GM18526 (cell line): ENCODE measurements around the gene SLC29A3.

Experiments used
- POLR2A ChIP-seq: IDR thresholded peaks from 3 replicates; pipeline ENCODE4 v1.6.1; 2011; ENCODE audit not compliant: insufficient read length; ENCODE audit errors: extremely low read depth

The SLC29A3 gene

GRCh38 chr10:71343392-71343773, 24.3 kb downstream of the SLC29A3 start:
- no peak for TF ChIP-seq POLR2A

DNA sequence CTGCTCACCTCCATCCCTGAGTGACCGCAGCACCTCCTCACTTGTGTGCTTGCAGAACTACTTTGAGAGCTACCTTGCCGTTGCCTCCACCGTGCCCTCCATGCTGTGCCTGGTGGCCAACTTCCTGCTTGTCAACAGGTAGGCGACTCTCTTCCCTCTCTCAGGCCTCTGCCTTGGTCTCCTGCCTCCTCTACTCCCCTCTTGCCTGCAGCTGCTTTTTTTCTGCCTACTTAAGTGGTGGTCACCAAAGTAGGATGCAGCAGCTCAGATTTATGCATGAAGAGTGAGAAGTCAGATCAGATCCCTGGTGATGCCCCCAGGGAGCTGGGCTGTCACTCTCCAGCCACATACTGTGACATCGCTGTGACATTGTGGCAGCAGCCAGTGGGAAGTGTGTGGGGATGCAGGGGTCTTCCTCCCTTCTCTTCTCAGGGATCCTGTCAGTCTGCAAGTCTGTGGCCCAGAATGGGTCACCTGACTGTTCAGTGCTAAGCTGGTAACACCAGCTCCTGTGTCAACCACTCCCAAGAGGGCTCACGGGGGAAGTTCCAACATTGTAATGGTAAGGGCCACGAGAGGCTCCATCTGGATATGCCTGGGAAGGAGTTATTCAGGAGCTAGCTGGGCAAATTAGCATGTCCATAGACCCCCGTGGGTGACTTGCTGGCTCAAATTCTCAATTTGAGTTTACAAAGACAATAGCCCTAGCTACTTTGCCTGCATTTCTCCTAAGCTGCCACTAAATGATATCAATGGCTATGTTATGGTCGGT, 25.3 kb downstream of the SLC29A3 start:
- TF ChIP-seq POLR2A = no peak

GRCh38 chr10:71344993-71345480, 26.0 kb downstream of the SLC29A3 start:
- no peak for TF ChIP-seq POLR2A

DNA sequence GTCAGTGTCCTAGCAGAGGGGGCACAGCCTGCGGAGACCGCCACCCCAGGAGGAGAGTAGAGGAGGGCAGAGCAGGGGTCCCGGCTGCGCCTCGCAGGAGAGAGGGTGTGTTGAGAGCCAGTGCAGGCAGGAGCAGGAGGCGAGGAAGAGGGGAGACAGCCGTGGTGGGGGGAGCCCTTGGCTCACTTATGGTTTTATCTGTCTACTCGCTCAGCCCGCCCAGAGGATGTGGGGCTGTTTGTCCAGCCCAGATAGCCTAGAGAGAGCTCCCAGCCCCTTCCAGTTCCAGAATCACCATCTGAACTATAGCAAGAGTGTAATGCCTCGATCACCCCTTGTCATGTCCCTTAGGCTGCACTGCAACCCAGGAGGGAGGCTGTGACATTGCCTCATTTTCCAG, 26.6 kb downstream of the SLC29A3 start:
- no peak for TF ChIP-seq POLR2A

GRCh38 chr10:71346731-71347130, 27.7 kb downstream of the SLC29A3 start:
- no peak for TF ChIP-seq POLR2A

DNA sequence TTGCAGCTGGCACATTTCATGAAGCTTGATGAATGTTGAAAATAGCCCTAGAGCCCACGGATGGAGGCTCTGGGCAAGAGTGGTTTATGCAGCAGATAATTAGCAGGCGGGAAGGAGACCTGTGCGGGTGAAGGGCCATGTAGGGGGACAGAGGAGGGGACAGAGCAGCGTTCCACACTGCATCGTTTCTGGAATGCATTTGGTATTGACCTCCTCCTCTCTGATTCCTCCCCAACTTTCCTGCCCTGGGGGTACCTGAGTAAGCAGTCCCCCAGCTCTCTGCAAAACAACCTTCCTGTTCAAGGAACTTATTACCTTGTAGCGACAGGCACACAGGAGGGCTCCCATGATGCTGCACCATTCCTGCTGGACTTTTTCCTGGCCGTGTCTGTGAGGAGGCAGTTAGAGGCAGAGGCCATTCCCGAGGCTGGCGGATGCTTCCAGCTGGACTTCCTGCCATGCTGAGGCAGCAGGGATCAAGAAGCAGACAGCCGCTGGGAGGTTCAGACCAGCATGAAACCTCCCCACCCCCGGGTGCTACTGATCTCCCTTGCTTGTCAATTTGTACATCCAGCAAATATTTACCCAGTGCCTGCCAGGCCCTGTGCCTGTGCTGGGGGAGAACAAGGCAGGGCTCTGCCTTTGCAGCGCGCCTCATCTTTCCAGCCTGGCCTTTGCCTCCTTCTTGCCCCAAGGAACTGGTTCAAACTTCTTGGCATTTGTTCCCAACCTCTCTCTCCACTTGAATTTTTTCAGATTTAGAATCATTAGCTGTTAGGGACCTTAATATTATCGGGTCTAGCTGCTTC, 28.7 kb downstream of the SLC29A3 start:
- TF ChIP-seq POLR2A = no peak

DNA sequence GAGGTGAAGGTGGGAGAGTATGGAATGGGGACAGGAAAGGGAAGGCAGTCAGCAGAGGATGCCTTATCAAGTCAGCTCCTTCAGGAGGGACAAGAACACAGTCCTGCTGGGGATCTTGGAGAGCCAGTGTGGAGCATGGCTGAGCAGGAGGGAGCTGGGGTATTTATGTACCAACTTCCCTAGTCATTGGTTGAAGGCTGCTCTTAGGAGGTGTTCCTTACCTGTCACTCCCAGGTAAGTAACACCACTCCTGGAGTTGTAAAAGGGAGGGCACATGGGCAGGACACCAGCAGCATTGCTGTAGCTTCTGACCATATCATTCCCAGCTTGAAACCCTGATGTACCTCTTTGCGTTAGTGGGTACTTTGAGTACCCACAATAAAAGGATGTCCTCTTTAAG, 29.8 kb downstream of the SLC29A3 start:
- no peak for TF ChIP-seq POLR2A

DNA sequence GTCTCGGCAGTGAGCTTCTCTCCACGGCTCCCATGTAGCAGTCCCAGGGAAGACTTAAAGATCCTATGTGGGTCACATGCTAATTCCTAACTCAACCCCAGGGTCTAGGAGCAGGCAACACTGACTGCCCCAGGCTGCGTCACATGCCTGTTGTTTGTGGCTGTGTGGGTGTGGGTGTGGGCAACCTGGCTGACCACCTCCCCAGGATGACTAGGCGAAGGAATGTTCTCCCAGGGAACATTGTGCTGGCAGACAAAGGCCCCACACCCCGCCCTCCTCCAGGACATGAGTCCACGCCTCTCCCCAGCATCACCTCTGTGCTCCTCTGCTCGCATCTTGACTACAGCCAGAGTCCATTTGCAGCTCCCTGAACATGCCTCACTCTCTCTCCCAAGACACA, 30.3 kb downstream of the SLC29A3 start:
- no peak for TF ChIP-seq POLR2A

DNA sequence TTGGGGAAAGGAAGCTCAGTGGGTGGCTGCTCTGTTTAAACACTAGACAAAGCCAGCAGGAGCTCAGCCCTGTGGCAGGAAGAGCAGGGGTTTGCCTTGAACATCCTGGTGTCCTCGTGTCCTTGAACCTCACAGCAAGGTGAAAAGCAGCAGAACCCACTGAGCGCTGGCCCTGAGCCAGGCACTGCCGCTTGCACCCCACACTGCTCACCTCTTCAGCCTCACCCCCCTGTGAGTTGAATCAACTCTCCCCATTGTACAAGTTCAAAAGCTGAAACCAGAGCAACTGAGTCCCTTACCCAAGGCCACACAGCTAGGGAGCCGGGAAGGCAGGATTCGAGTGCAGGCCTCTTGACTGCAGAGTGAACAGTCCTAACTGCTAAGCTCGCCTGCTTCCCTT, 32.0 kb downstream of the SLC29A3 start:
- no peak for TF ChIP-seq POLR2A

GRCh38 chr10:71351628-71352319, 32.7 kb downstream of the SLC29A3 start:
- no peak for TF ChIP-seq POLR2A

DNA sequence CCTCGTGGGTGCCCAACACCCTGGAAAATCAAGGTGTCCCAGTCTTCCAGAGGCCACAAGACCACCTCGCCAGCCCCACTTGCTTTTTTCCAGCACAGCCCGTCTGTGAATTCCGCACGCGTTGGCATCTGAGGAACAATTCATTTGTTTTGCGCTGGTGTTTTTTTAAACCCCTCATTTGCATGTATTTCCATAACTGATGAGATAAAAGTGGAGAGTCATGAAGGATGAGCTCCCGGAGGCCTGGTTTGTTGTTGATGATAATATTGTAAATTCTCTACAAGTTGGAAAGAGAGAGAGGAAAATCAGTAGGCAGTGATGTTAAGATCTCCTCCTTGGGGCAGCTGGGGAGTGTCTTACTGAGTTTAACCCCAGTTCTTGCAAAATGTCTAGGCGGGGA, 34.6 kb downstream of the SLC29A3 start:
- no peak for TF ChIP-seq POLR2A

GRCh38 chr10:71354776-71355175, 35.7 kb downstream of the SLC29A3 start:
- no peak for TF ChIP-seq POLR2A

- TF ChIP-seq POLR2A = no peak
Measured at GRCh38 chr10:71355886-71356285, 36.8 kb downstream of the SLC29A3 start.

DNA sequence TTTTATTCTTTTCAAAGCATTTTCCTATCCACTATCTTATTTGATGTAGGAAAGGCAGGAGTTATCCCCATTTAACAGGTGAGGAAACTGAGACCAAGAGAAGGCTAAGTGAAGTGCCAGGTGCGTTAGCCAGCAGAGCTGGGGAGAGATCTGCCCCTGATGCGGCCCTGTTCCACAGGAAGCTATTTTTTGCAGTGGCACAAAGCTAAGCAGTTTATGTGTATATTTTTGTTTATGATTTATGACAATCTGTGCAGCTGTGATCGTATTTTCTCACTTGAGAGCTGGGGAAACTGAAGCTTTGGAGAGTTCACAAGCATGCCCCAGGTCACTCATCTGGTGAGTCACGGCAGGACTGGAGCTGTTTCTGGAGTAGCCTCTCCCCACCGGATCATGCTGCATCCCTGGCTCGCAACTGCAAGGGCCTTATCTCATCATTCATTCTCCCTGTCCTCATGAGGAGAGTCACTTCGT, 38.8 kb downstream of the SLC29A3 start:
- no peak for TF ChIP-seq POLR2A

- no peak for TF ChIP-seq POLR2A
Measured at GRCh38 chr10:71358277-71358676, 39.2 kb downstream of the SLC29A3 start.
